ENCODE results near the gene THSD7A. TPM values are rescaled to one million over a fixed set of nuclear protein-coding genes. Genes with fewer than 3 reads are reported as not detected.

THSD7A gene
- total RNA-seq, 1 donor from 2014 or later = 3.5 TPM

DNA sequence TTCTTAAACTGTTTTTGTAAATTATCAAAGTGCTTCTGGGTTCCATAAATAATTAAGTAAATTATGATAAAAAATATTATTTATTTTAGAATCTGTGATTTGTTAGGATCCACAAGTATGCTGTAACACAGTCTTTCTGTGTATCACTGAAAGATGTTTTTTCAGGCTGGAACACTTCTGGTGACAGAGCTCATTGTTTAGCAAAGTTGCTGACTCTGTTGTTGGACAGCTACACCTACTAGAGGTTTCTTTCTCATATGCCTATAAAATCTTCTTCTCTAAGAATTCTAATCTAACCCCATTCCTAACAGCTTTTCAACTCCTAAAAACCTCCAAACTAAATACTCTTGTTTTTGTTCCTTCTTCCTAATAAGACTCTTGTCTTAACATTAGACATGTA is 176.8 kb downstream of the THSD7A start:
- no peak overlapping the region for H3K9ac ChIP-seq (ENCODE audit: low read length)
- H3K36me3 Mint-ChIP-seq (ENCODE audit: low read depth, unreplicated experiment) = no peaks in the 10 kb centered on the region
- H2AFZ ChIP-seq (ENCODE audit: low read depth, low read length) = no peak overlapping the region
- H3K9me3 Mint-ChIP-seq (ENCODE audit: unreplicated experiment) = no peaks in the 10 kb centered on the region
- no peak overlapping the region for H3K27ac ChIP-seq (ENCODE audit: low read depth, low read length)
- H3K4me1 Mint-ChIP-seq (ENCODE audit: low read depth, unreplicated experiment) = no peaks in the 10 kb centered on the region
- no peaks in the 10 kb centered on the region for H3K27me3 Mint-ChIP-seq (ENCODE audit: low read depth, unreplicated experiment)
- no peak overlapping the region for H3K4me3 Mint-ChIP-seq (ENCODE audit: unreplicated experiment)
- no peak overlapping the region for H3K27ac Mint-ChIP-seq (ENCODE audit: unreplicated experiment)
- FAIRE-seq (no peak), DNase-seq (ENCODE audit: low read depth) (no peak)
- no peak overlapping the region for H3K4me2 ChIP-seq (ENCODE audit: low read length)
- no peaks in the 10 kb centered on the region for H3K9me3 ChIP-seq (ENCODE audit: insufficient read depth, low read depth, low read length)
- H3K79me2 ChIP-seq (ENCODE audit: insufficient read depth, low read length) = no peaks in the 10 kb centered on the region
- no peak overlapping the region for H3K4me3 ChIP-seq (ENCODE audit: insufficient read depth, low read depth, low read length)
- TF ChIP-seq, protein P1, sequence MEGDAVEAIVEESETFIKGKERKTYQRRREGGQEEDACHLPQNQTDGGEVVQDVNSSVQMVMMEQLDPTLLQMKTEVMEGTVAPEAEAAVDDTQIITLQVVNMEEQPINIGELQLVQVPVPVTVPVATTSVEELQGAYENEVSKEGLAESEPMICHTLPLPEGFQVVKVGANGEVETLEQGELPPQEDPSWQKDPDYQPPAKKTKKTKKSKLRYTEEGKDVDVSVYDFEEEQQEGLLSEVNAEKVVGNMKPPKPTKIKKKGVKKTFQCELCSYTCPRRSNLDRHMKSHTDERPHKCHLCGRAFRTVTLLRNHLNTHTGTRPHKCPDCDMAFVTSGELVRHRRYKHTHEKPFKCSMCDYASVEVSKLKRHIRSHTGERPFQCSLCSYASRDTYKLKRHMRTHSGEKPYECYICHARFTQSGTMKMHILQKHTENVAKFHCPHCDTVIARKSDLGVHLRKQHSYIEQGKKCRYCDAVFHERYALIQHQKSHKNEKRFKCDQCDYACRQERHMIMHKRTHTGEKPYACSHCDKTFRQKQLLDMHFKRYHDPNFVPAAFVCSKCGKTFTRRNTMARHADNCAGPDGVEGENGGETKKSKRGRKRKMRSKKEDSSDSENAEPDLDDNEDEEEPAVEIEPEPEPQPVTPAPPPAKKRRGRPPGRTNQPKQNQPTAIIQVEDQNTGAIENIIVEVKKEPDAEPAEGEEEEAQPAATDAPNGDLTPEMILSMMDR (IDR thresholded peaks at IDR 0.05; ENCODE audit: insufficient read depth, low read depth, low read length) = no peak
- TF ChIP-seq EZH2 (IDR thresholded peaks at IDR 0.05; ENCODE audit: insufficient read depth, low read length) = no peak
- H3K4me1 ChIP-seq (ENCODE audit: insufficient read depth, low read length) = no peaks in the 10 kb centered on the region
- no peaks in the 10 kb centered on the region for H3K27me3 ChIP-seq (ENCODE audit: insufficient read depth, low read length)
- no peaks in the 10 kb centered on the region for H4K20me1 ChIP-seq (ENCODE audit: insufficient read depth, low read length)
- H3K36me3 ChIP-seq (ENCODE audit: insufficient read depth, low read length) = no peaks in the 10 kb centered on the region

DNA sequence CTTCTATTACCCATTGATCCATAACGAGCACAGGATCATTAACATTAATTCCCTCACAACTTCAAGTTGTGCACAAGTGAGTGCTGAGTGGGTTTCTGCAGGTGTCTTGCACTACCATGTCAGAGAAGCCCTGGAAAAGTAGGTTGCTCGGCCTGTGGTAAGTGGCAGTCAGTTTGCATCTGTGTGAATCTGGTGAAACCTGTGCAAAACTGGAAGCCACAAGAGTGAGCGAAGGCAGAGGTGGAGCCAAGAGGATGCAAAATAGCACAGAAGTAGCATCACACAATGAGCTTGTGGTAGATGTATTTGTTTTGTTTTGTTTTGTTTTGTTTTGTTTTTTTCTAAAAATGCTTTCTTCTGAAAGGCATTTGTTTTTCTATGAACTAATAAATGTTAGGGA is 181.5 kb downstream of the THSD7A start:
- Histone ChIP-seq H2AFZ (ENCODE audit: low read depth, low read length) (no peak overlapping the region), H3K4me2 (ENCODE audit: low read length) (no peak overlapping the region), H3K27me3 (ENCODE audit: insufficient read depth, low read length) (no peaks in the 10 kb centered on the region), H3K9me3 (ENCODE audit: insufficient read depth, low read depth, low read length) (no peaks in the 10 kb centered on the region), H3K36me3 (ENCODE audit: insufficient read depth, low read length) (no peaks in the 10 kb centered on the region), H3K79me2 (ENCODE audit: insufficient read depth, low read length) (no peaks in the 10 kb centered on the region), H4K20me1 (ENCODE audit: insufficient read depth, low read length) (no peaks in the 10 kb centered on the region), H3K27ac (ENCODE audit: low read depth, low read length) (no peak overlapping the region), H3K4me3 (ENCODE audit: insufficient read depth, low read depth, low read length) (no peak overlapping the region), H3K4me1 (ENCODE audit: insufficient read depth, low read length) (no peaks in the 10 kb centered on the region), H3K9ac (ENCODE audit: low read length) (no peak overlapping the region)
- H3K9me3 Mint-ChIP-seq (ENCODE audit: unreplicated experiment) = no peaks in the 10 kb centered on the region
- H3K4me3 Mint-ChIP-seq (ENCODE audit: unreplicated experiment) = no peak overlapping the region
- DNase-seq (ENCODE audit: low read depth) (no peak), FAIRE-seq (no peak)
- no peaks in the 10 kb centered on the region for H3K27me3 Mint-ChIP-seq (ENCODE audit: low read depth, unreplicated experiment)
- no peaks in the 10 kb centered on the region for H3K36me3 Mint-ChIP-seq (ENCODE audit: low read depth, unreplicated experiment)
- H3K27ac Mint-ChIP-seq (ENCODE audit: unreplicated experiment) = no peak overlapping the region
- no peaks in the 10 kb centered on the region for H3K4me1 Mint-ChIP-seq (ENCODE audit: low read depth, unreplicated experiment)
- no peak for TF ChIP-seq EZH2 (IDR thresholded peaks at IDR 0.05; ENCODE audit: insufficient read depth, low read length)
- TF ChIP-seq, protein P1 (IDR thresholded peaks at IDR 0.05; ENCODE audit: insufficient read depth, low read depth, low read length) = no peak

DNA sequence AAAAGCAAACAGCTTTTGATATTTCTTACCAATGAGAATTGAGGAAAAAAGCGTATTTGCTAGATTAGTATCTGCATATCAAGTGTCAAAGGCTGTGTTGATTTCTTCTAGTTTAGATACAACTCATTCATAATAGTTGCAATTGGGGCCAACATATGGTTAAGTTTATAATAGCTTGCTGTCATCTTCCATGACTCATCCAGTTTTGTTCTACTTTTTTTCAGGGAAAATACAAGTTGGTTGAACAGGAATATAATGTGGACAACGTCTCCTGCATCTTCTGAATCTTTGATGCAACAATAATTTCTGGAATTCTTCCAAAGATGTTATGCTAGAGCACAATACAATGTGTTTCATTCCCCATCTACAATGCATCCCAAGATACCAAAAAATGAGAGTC is 182.0 kb downstream of the THSD7A start:
- H3K27me3 ChIP-seq (ENCODE audit: insufficient read depth, low read length) = no peaks in the 10 kb centered on the region
- no peaks in the 10 kb centered on the region for H3K36me3 Mint-ChIP-seq (ENCODE audit: low read depth, unreplicated experiment)
- H2AFZ ChIP-seq (ENCODE audit: low read depth, low read length) = no peak overlapping the region
- no peak overlapping the region for H3K9ac ChIP-seq (ENCODE audit: low read length)
- FAIRE-seq (no peak), DNase-seq (ENCODE audit: low read depth) (peak; percentile 13)
- no peaks in the 10 kb centered on the region for H3K36me3 ChIP-seq (ENCODE audit: insufficient read depth, low read length)
- H3K4me3 Mint-ChIP-seq (ENCODE audit: unreplicated experiment) = no peak overlapping the region
- H3K4me3 ChIP-seq (ENCODE audit: insufficient read depth, low read depth, low read length) = no peak overlapping the region
- no peaks in the 10 kb centered on the region for H3K4me1 Mint-ChIP-seq (ENCODE audit: low read depth, unreplicated experiment)
- TF ChIP-seq, protein P1 (IDR thresholded peaks at IDR 0.05; ENCODE audit: insufficient read depth, low read depth, low read length) = no peak
- TF ChIP-seq EZH2 (IDR thresholded peaks at IDR 0.05; ENCODE audit: insufficient read depth, low read length) = no peak
- H3K4me2 ChIP-seq (ENCODE audit: low read length) = no peak overlapping the region
- no peaks in the 10 kb centered on the region for H4K20me1 ChIP-seq (ENCODE audit: insufficient read depth, low read length)
- H3K9me3 Mint-ChIP-seq (ENCODE audit: unreplicated experiment) = no peaks in the 10 kb centered on the region
- no peaks in the 10 kb centered on the region for H3K27me3 Mint-ChIP-seq (ENCODE audit: low read depth, unreplicated experiment)
- H3K27ac ChIP-seq (ENCODE audit: low read depth, low read length) = no peak overlapping the region
- no peaks in the 10 kb centered on the region for H3K79me2 ChIP-seq (ENCODE audit: insufficient read depth, low read length)
- no peaks in the 10 kb centered on the region for H3K4me1 ChIP-seq (ENCODE audit: insufficient read depth, low read length)
- H3K27ac Mint-ChIP-seq (ENCODE audit: unreplicated experiment) = no peak overlapping the region
- H3K9me3 ChIP-seq (ENCODE audit: insufficient read depth, low read depth, low read length) = no peaks in the 10 kb centered on the region
